Stimulated activated CD8-positive, alpha-beta memory T cell treated with anti-CD3 and anti-CD28 coated beads, Interleukin-7, amount 100 ng/mL, for 24 hours (primary cell): ENCODE results near the gene DMRT2.

Experiments used
- DNase-seq: peaks from one replicate; pipeline ENCODE4 v3.0.0-alpha.2; 2020; ENCODE audit warnings: low read depth

DMRT2 gene

GRCh38 chr9:1096155-1096964 lies 46.2 kb downstream of the DMRT2 start:
- no peak for DNase-seq

DNA sequence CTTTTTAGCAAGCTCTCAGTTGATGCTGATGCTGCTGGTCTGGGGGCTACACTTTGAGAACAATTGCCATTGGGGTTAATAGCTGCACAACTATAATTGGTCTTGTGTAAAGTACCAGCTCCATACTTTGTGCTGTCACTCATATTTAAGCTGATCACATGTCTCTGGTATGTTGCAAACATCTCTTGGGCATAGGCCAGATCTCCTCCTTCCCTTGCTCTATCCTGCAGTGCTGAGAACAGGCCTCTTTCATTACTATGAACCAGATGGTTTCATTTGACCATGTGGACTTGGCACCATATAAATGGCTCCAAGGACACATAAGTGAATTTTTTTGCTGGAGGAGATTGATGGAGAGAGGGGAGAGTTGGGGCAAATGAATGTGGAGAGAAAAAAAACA lies 48.4 kb downstream of the DMRT2 start:
- no peak for DNase-seq

DNA sequence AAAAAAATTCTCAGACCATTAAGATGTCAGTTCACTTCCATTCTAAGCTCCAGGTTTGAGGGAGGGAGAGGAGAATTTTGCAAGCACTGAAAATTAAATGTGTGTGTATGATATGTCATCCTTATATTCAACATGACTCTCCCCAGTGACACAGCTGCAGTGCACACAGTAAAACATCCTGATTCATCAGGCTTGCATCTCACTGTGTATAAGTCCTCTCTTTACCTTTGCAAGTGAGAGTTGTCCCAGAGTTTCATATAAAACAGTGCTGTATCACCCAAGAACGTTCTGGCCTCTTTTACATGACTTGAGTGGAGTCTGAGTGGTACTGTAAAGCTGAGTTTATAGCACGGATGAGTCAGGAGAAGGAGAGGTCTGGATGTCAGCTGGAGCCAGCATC lies 50.0 kb downstream of the DMRT2 start:
- no peak for DNase-seq

DNA sequence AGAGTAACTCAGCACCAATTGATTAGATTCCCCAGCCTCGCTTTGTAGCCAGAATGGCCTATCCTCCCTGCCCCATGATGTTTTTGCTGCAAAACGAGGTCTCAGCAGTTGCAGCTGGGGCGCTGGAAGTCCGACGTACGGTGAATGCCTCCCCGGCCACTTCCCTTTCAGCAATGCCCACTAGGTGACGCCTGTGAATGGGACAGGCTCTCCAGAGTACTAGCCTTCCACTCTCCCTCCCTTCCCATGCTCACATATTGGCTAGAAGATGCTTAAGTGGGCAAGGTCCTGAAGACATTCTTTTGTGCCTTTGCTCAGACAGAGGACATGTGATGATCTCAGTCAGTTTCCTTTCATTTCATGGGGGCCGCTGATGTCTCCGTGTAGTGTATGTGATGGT lies 50.8 kb downstream of the DMRT2 start:
- no peak for DNase-seq

DNA sequence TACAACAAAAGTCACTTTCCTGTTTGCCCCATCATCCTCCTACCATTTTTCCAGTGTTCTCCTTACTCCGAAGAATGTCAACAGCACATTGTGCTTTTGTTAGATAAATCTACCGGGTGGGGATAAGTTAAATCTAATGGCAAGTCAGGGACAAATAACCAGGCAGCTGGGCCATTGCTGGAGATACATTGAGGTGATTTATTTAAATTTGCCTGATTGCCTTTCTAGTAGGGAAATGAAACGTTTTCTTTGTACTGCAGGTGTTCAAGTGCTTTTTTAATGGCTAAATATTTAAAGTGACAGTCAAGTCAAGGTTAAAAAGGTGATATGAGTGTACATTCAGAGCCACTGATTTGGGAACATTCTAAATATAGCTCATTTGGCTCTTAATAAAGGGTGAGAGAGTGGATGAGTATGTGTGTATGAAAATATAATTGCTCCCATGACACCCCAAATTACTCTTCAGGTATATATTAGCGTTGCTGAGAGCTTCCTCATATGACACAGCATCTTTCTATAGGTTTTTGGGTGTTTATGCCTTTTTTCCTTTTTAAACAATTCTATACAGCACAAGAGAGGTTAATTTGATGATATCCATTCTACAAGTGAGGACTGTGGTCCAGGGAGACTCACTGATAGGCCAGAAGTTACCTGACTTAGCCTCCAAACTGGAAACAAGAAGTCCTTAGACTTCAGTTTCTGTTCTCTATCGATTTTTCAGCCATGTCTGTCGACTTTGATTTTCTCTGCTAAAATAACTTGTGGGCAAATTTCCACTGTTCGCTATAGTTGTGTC lies 51.9 kb downstream of the DMRT2 start:
- DNase-seq = no peak

DNA sequence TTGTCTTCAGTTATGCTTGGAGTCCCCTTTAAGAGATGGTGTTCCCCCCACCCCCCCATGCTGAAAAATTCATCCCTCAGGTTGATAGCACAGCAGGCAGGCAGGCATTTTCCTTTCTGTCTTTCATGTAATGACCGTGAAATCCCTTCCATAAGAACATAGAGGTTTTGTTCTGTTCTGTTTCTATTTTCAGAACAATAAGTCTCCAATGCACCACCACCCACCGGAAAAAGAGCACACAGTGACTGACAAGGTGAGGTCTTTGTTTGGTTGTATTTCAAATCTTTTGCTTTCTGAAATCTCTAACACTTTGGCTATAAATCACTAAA lies 52.4 kb downstream of the DMRT2 start:
- DNase-seq = no peak
